Stimulated activated CD4-positive, alpha-beta T cell treated with anti-CD3 and anti-CD28 coated beads, Interleukin-4, amount 100 ng/mL, for 1 hour (primary cell): ENCODE measurements around the gene DNAJB8.

ENCODE experiments used
- DNase-seq: peaks from one replicate; pipeline ENCODE4 v3.0.0-alpha.2; 2020

The DNAJB8 gene

DNA sequence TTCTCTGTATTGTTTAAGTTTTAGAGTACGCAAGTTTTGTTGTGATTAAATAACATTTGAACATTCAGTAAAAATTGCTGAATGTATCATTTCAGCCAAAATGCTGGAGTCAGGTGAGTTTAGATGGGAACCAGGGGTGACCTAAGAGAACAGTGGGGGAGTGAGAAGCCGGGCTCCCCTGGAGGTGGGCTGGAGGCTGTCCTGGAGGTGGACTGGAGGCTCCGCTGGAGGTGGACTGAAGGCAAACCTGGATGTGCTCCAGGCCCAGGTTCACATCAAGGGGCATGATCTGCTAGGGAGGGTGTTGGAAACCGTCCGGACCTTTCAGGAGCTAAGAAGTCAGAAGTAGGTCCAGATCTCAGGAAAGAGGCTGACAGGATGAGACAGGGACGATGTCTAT lies 23.7 kb downstream of the DNAJB8 start:
- DNase-seq, result no peak

GRCh38 chr3:128442070-128442469 lies 24.6 kb downstream of the DNAJB8 start:
- no peak for DNase-seq

DNA sequence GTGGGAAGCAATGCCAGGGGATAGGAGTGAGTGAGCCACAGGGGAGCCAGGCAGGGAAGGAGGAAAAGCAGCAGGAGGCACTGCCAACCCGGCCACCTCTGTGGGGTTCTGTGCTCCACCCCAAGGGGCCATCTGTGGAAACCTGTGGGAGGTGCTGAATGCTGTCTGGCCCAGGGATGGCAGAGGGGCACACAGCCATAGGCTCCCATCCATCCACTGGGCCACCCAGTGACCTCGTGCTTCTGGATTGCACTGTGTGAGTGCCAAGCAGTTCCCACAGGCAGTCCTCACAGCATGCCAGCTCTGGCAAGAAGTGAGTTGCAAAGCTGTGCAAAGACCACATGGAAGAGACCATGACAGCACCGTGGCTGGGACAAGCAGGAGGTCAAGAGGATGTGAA lies 27.5 kb downstream of the DNAJB8 start:
- DNase-seq, result no peak

- no peak for DNase-seq
These were observed 28.1 kb downstream of the DNAJB8 start for GRCh38 chr3:128438488-128439072.

DNA sequence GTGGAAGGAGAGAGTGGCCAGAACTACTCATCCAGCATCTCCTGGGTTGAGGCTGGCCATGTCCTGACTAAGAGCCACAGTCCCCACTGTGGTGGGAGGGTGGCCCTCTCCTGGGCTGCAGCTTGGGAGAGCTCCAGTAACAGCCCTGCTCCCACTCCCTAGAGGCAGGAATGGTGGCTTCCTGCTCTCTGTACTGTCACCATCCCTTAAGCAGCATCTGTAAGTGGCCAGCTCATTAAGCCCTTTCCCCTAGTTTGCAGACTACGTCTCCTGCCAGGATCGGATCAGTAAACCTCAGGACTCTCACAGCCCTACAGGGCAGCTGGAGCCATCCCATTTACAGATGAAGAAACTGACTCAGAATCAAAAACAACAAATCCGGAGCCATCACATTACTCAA lies 30.5 kb downstream of the DNAJB8 start:
- no peak for DNase-seq

GRCh38 chr3:128435561-128435960 lies 31.1 kb downstream of the DNAJB8 start:
- no peak for DNase-seq

GRCh38 chr3:128435058-128435457 lies 31.6 kb downstream of the DNAJB8 start:
- DNase-seq, result no peak

- DNase-seq, result no peak
These were observed 32.2 kb downstream of the DNAJB8 start for GRCh38 chr3:128434524-128434923.

GRCh38 chr3:128433837-128434165 lies 32.9 kb downstream of the DNAJB8 start:
- no peak for DNase-seq

DNA sequence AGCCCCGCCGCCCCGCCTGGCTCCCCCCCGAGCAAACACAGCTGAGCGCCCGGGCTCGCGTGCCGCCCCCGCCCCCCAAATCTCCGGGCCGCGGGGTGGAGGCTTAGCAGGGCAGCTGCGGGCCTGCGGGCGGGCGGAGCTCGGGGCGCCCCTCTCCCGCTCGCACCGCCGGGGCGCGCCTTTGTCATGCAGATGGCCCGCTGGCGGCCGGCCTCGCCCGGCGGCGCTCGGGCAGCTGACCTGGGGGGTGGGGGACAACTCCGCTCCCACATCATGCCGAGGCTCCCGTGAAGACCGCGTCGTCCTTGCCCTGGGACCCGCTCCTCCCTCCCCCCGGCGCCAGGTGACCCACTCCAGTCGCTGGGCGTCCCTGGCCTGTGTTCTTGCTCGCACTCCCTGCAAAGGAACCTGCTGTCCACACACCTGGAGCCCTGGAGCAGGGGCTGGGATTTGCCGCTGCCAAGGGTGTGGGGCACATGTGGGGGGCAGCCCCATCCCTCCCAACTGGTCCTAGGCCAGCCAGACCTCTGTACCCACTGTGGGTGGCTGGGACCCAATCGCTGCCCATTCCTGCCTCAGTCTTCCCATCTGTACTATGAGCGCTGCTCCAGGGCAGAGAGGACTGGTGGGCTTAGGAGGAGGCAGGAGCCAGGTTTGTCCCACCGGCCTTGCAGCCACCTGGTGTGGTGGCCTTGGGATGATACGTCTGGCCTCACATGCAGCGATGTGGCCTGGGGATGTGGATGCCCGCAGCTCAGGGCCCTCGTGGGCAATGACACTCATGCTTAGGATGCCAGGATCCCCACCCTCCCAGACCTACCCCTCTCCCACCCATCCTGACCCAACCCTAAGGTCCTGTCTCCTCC lies 33.5 kb downstream of the DNAJB8 start:
- no peak for DNase-seq

DNA sequence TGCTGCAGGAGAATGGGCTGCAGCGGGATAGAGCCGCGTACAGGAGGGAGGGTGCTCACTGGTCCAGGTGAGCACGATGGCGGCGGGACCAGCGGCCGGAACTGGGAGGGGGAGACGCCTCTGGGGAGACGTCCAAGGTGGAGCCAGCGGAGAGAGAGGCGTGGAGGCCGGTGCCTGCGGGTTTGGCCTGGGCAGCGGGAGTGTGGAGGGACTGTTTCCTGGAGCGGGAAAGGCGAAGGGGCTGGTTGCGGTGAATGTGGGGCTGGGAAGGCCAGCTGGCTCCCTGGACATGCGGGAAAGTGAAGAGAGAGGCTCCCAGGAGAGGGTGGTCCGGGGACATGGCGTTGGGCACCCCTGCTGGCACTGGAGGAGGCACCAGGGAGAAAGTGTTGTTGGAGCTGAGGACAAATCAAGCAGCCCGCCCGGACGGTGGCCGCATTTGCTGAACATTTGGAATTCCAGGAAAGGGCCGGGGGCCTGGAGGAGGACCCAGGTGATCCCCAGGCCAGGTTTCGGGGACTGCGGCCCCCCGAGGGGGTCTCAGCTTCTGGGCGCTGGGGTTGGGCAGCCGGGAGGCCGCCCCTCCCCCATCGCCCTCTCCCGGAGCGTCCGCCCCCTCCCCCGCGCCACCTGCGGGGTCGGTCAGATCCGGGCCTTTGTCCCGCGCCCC lies 34.3 kb downstream of the DNAJB8 start:
- no peak for DNase-seq

- no peak for DNase-seq
These were observed 34.8 kb downstream of the DNAJB8 start for GRCh38 chr3:128431803-128432300.

- DNase-seq, result no peak
These were observed 36.0 kb downstream of the DNAJB8 start for GRCh38 chr3:128430731-128431130.

DNA sequence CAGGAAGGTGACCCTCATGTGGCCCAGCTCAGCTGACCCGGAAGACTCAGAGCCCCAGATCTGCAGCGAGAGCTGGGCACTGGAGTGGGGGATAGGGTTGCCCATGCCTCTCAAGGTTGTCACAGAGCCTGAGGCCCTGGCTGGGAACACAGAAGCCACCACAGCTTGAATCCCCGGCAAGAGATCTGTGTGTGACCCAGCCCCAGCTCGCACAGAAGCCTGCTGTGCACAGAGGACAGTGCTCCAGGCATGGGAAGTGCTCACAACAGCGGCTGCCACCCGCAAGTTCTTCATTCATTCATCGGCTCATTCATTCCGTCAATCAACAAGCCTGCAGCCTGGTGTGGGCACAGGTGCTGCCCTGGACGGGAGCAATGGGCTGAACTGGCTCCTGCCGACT lies 36.4 kb downstream of the DNAJB8 start:
- DNase-seq, result no peak

GRCh38 chr3:128429751-128430150 lies 36.9 kb downstream of the DNAJB8 start:
- no peak for DNase-seq

DNA sequence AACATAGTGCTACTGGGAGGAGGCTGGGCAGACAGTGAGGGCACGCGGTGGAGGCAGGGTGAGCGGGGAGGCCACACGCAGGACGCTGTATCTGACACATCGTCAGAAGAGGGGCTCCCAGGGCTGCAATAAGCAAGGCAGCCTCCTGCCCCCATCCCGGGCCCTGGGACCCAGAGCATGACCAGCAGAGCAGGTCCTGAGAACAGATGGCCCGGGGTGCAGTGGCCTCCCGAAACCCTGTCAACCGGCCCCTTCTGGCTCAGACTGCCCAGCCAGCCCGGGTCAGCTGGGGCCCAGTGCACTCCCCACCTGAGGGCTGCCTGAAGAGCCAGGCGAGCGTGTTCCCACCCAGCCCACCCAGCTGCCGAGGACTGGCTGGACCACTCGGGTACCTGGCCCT lies 37.4 kb downstream of the DNAJB8 start:
- no peak for DNase-seq

DNA sequence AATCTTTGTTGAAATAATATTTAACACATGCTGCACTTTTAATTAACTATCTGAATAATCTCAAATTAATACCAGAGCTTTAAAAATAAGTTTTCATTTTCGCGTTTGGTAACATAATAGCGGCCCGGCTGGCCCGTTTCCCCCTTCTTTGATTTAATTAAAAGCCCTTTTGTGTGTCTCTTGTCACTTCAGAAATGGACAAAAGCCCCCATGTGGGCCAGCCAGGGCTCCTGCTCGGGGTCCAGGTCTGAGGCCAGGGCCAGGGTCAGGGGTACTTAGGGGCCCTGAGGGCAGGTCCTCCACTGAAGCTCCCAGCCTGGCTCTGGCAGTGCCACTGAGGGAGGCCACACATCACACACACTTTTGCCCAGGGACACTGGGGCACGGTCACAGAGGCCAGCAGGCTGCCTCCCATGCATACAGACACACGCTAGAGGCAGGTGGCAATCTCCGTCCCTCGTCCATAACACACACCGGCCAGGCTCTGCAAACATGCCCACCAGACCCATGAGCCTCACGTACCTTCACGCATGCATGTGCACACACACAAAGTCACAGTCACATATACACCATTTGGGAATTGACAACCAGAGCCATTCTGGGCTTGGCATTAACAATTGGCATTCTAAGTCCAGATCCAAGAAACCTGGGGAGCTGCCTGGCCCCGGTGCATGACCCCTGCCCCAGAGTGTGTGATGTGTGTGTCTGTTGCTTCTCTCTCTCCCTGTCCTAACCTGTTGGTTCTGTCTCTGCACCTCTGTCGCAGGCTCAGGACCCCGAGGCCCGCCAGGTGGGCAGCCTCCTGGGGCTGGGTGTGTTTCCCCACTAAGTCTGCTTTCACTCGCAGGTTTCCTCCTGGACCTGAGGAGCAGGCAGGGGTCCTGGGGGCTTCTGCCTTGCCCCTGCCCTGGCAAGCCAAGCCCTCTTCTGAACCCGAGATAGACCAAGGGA lies 38.5 kb downstream of the DNAJB8 start:
- no peak for DNase-seq

GRCh38 chr3:128427175-128427857 lies 39.4 kb downstream of the DNAJB8 start:
- DNase-seq, result no peak

GRCh38 chr3:128426128-128426921 lies 40.4 kb downstream of the DNAJB8 start:
- peak; percentile 63 for DNase-seq

GRCh38 chr3:128425846-128426127 lies 40.9 kb downstream of the DNAJB8 start:
- no peak for DNase-seq

DNA sequence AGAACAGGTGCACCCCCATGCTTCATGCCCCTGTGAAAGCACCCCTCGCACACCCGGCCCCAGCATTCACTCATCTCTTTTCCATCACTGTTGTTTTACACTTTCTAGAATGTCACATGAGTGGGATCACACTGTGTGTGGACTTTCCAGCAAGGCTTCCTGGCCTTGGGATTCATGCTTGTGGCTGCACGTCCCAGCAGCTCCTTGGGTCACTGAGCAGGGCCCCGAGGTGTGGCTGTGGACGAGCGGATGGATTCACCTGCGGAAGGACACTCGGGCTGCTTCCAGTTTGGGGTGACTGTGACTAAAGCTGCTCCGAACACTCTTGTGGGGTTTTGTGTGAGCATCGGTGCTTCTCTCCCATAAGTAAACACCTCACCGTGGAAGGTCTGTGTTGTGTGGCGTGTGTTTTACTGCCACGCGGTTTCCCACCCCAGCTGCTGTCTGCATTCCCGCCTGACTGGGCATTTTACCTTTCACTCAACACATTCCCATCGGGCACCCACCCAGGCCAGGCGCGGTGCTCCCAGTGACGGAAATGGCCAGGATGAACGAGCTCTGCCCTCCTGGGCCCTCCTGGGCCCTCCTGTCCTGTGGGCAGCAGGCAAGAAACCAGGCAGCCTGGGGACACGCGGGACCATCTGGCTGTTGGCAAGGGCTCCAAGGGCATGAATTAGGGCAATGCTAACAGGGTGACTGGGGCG lies 41.4 kb downstream of the DNAJB8 start:
- DNase-seq, result no peak
